Stimulated activated CD4-positive, alpha-beta T cell treated with anti-CD3 and anti-CD28 coated beads, Interleukin-2, amount 100 ng/mL, for 24 hours (primary cell): ENCODE results near the gene SEMA4G.

Source experiments
- DNase-seq, 2 donors: peaks; one replicate each; pipeline ENCODE4 v3.0.0-alpha.2; 2020

SEMA4G gene

GRCh38 chr10:101007915-101008822 lies 38.9 kb downstream of the SEMA4G start:
- DNase-seq = no peak

DNA sequence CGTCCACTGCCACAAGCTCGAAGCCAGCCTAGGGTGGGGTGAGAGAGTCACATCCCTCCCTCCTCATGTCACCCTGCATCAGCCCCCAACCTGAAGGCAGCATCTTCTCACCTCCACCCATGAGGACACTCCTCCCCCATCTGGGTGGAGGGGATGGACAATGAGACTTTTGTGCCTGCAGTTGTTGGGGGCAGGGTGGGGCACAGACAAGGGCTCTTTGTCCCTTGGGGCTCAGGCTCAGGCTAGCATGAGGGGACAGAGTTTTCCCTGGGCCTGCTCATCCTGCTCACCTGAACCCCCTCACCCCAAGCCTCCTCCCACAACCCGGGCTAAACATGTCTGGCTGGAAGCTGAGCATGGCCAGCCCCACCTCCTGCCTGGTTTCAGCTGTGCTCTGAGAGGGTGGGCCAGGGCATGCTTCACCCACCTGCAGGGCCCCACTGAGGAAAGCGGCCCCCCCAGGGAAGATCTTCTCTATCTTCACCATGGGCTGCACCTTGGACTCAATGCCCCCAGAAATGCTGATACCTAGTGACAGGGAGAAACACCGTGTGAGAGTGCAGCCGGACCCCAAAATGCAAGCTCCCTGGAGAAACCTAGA lies 39.6 kb downstream of the SEMA4G start:
- DNase-seq = no peak

DNA sequence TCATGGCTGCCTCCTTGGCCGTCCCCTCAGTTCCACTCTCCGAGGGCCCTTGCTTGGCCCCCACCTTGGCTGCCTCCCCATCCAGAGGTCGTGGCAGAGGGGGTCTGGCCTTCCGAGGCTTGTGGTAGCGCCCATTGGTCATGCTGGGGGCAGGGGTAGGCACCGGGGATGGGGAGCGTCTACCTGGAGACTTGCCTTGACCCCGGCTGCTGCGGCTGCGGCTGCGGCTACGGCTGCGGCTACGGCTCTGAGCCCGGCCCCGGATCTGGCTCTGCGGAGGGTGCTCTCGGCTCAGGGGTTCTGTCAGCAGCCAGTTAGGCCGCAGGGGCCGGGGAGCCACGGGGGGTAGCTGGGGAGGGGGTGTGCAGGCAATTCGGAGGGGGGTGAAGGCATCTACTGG lies 41.0 kb downstream of the SEMA4G start:
- DNase-seq = no peak

DNA sequence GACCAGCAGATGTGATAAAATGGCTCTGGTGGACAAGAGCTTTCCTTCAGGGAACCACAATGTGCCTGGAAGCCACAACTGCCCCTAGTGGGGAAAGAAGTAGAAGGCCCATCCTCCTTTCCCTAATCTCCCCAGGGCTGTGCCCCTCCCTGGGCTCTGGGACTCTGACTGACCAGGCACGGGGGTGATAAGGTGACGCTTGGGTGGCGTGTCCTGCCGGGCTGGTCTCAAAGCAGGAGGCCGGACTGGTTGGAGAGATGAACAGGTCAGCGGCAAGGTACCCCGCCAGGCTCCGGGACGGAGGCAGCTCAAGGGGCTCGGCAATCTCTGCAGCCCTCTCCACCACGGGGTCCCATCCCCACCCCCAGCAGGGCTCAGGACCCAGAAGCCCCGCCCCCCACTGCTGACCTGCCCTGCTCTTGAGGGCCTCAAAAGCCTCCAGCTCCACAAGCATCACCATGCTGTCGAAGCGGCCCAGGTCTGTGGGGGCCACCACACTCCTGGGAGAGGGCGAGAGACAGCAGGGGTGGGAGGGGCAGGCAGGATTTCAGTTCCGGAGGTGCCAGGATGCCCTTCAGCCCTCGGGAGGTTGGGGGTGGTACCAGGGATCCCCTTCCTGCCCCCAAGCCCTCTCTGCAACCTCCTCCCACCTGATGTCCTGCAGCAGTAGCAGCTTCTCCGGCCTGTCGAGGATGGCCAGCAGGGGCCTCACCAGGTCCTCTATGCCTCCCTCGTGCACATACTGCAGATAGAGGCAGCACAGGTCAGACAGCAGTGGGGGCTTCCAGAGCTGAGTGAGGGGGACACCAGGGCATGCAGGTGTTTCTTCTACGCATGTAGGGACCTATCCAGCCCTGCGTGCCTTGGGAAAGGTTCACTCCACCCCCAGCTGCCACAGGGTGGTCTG lies 42.5 kb downstream of the SEMA4G start:
- DNase-seq = no peak

- DNase-seq = peak; percentile 84
Observed at GRCh38 chr10:101012525-101013364, 43.4 kb downstream of the SEMA4G start.

DNA sequence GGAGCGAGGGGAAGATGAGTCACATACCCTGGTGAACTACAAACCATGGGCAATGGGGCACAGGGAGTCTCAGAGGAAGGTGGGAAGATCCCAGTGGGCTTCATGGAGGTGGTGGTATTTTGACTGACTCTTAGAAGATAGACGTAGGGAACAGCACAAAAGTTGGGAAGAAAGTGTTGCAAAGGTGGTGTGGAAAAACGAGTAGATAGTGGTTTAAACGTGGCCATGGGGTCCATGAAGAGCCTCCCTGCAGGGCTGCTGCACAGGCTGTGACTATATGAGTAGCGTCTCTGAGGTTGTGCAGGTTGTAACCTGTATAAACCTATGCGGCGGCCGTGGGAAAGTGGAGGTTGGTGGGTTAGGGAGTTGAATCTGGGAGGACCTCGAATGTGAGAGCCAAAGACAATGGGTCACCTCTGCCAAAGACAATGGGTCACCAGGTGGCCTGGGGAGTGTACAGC lies 44.1 kb downstream of the SEMA4G start:
- DNase-seq = no peak

- DNase-seq = peak; percentile 83 to 88
Observed at GRCh38 chr10:101014230-101014884, 45.1 kb downstream of the SEMA4G start.

DNA sequence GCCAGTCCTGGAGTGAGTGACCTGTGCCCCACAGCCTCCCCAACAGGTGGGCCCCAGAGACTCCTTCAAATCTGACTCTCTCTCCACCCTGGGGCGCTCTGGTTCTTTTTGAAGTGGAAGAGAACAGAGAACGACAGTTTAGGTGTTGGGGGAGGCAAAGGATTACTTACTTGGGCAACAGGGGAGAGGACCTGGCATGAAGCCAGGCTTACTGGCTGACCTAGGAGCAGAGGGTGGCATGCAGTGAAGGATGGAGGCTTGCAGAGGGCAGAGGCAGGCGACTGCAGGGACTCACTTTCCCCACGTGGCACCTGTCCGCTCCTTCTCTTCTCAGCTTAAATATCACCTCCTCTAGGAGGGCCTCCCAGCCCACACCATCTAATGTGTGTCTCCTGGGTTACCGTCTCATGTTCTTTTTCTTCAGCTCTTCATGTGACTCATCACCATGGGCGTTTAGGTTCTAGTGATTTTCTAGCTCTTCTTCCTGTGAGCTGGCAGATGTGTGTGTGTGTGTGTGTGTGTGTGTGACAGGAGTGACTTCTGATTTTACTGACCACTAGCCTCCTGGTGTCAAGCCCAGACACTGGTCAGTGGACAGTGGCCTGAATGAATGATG lies 45.8 kb downstream of the SEMA4G start:
- DNase-seq = peak in 1 of 2 donors; percentile 37

- no peak for DNase-seq
Observed at GRCh38 chr10:101015582-101015973, 46.3 kb downstream of the SEMA4G start.

DNA sequence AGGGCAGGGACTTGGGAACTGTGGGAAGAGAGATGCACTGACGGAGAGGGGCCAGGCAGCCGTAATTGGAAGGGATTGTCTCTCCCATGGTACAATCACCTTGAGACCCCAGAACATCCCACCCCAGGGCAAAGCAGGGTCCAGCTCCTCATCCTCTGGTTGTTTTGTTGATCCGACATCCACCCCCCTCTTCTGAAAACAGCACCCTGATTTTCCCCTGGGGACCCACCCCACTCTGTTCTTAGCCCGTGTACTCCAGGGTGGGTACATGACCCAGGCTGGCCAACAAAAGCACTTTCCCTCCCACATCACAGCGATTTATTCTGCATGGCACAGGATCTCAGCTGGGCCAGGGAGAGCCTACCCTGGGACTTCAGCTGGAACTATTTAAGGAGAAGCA lies 47.5 kb downstream of the SEMA4G start:
- DNase-seq = no peak

GRCh38 chr10:101018118-101018599 lies 48.9 kb downstream of the SEMA4G start:
- no peak for DNase-seq

DNA sequence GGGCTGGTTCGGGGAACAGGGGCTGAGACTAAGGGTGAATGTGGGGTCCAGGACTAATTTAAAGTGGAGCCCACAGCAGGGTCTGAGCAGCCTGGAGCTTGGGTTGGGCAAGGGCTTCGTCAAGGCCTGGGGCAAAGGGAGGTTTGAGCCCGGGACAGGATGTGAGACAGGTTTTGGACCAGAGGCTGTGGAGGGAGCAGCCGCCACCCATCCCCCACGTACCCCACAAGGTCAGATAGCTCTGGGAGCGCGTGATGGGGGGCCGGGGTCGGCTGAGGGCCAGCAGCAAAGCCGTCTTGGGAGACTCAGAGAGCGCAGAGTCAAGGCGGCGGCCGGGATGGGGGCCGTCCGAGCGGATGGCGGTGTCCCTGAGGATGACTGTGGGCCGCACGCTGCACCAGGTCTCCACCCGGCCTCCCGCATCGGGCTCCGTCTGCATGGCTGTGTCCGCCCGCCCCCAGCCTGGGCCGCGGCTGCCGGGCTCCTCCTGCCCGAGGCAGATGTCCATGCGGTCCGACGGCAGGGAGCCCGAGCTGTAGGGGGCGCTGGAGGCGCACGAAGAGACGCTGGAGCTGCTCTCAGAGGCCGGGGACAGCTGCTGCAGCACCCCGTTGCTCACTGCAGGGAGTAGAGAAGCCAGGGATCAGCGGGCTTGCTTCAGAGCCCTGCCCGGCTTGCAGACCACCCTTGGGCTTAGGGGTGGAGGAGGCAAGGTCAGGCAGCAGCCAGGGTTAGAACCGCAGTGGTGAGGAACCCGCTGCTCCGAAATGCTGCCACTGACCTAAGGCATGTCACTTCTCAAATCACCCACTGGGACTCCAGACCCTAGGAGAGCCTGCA lies 49.5 kb downstream of the SEMA4G start:
- DNase-seq = peak; percentile 79 to 90
